HG02973 (cell line): ENCODE data around the gene GNRHR.
"Not testable (repeated sequence)": the region's sequence is repeated elsewhere in the genome, so short reads cannot be mapped to it uniquely, and the experiment has no call there.

Experiments used
- ATAC-seq: cut with Tn5 transposase; IDR thresholded peaks from one replicate; pipeline ENCODE4 v1.9.1; 2021; ENCODE audit warnings: moderate library complexity; ENCODE audit not compliant: unreplicated experiment

The GNRHR gene, protein sequence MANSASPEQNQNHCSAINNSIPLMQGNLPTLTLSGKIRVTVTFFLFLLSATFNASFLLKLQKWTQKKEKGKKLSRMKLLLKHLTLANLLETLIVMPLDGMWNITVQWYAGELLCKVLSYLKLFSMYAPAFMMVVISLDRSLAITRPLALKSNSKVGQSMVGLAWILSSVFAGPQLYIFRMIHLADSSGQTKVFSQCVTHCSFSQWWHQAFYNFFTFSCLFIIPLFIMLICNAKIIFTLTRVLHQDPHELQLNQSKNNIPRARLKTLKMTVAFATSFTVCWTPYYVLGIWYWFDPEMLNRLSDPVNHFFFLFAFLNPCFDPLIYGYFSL

DNA sequence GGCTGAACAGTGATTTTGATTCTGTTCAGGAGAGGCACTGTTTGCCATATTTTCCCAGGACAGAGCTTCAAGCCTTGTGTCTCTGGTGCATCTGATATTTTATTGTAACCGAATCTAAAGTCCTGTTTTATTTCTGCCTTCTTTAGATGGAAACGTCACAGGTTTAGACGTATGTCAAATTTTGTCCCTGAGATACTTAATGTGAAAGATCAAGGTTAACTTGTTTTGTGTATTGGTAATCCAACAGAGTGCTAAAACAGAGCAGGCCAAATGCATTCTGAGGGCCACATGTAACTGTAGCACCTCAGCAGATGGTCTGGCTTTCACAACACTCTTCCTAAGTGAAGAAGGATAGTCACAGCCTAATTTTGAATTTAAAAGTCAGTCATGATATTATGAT is at the start of gene GNRHR:
Gene GNRHR (minus strand): TSS at position 101 of the 400 bp plus-strand sequence. CDS start 53 bp downstream, at position 48.
- ATAC-seq, result no peak

DNA sequence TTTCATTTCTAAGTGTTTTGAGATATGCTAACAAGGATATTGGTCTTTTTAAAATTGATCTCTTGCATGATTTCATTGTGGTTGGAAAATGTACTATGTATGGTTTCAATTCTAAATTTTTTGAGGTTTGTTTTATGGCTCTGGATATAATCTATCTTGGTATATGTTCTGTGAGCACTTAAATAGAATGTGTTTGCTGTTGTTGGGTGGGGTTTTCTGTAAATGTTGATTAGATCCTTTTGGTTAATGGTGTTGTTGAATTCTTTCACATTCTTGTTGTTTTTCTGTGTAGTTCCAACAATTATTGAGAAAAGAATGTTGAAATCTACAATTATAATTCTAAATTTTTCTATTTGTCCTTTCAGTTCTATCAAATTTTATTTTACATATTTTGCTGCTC is 42.6 kb upstream of the GNRHR start:
- no peak for ATAC-seq

DNA sequence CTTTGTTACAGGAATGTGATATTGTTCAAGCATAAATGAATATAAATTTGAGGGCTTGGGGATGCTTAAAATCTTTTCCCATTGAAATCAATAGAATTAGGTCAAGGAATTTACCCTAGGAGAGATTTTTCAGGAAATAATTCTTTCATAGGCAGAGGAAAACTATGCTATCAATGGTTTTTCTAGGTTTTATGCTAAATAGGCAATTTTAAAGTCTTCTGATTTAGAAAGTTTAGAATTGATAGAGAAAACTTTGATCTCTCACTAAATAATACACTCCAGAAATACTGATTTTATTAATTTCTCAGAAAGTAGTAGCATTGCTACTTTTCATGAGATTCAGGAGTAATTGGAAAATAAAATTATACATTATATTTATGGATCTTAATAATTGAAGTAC is 36.5 kb upstream of the GNRHR start:
- ATAC-seq, result no peak

DNA sequence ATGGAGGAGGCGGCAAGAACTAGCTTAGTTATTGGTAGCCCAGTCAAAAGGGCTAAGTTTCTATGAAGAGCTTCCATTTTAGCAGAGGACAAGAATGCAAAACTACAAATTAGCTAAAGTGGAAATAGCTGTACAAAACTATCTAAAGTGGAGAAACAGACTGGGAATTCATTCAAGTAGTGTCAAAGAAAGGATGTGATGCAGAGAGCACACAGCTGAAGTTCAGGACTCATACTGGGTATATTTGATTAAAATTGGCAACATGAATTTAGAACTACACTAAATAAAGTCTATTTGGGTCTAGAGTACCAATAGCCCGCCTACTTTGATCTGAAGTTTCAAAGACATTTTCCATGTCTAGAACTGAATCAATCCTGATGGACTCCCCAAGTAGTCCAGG is 33.1 kb upstream of the GNRHR start:
- no peak for ATAC-seq

DNA sequence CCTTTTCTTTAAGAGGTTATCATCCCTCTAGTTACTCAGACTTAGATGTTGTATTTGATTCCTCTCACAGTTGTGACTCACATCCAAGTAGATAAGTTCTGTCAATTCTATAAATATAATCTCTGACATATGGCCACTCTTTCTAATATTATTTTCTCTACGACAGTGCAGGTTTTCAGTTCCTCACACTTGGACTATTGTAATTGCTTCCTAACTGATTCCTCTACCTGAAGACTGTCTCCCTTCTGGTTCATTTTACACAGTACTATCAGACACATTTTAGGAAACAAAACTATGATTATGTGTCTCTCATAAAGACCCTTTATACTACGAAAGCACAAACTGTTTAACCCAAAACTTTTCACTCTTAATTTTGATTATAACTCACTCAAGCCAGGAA is 31.3 kb upstream of the GNRHR start:
- ATAC-seq, result no peak

DNA sequence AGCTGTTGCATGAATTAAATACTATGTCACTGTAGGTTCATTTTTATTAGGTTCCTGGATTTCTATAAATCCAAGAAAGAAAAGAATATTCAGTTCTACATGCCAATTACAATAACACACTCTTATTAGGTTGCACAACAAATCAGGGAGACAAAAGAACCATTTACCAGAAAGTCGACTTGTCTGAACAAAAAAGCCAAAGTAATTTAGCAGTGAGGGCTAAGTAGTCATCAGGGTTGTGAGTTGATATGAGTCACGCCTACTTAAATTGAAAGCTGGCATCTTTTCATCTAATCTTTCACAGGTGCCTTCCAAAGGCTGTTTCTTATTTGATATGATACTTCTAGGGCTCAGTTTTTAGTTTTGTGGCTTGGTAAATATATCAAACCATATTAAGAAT is 25.4 kb upstream of the GNRHR start:
- ATAC-seq, result no peak

DNA sequence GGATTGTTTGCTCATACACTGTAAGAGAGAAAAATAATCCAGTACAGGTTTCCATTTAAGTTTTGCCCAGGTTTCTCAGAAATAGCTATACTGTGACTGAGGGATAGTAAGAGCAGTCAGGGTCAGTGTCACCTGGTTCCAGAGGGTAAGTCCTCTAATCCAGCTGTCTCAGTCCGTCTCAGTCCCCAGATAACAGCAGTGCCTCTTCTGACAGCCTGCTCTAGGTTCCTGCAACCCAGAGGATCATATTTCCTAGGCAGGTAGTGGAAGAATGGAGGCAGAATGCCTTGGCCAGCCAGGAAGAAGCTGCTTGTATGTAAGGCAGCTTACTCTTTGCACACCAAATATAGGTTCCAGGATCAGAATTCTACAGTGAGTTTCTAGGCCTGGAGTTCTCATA is 22.6 kb upstream of the GNRHR start:
- ATAC-seq, result no peak

DNA sequence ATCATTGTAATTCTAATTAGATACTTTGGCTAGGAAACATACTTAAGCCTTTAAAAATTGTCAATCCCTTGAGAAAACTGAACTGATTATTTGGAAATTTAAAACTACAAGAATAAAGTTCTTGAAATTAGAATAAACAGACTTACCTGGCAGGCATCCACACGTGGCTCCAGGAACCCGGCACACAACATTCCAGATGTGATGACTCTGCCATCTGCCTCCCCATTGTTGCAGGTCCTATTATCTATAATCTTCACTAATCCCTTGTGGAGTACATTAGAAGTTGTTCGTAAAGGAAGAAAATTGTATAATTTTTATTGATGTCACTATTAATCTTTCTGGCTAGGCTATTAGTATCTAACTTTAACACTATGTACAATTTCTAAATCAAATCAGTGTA is 16.2 kb upstream of the GNRHR start:
- ATAC-seq, result no peak

DNA sequence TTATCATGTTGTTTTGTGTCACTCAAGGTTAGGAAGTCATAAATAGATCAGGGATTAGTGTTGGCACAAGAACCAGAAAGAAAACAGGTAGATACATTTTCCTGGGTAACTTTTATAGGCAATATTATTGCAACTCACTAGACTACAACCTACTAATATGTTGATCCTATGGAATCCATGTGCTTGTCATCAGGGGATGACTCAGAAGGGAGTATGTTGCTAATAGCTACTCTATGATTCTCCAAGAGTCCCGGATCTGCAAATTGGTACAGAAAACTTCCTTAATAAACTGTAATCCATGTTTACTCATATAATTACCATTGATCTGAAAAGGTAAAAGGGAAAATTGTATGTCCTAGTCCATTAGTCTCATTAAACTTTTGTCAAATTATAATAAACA is 11.7 kb upstream of the GNRHR start:
- ATAC-seq, result no peak

DNA sequence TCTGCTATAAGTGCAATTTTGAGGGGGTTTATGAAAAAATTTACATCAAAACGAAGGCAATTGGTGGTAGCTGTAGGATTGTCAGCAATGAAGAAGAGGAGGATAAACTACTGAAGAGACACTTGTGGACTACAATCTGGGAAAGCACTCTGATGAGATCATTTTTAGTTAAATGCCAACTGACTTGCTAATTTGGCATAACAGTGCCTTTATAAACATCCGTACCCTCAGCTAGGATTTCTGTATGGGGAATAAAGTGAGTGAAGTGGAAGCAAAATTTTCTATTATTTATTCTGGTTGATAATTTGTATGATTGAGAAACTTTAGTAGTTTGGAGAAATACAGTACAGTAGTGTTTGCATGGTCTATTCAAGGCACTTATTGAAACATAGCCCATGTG is 11.2 kb upstream of the GNRHR start:
- no peak for ATAC-seq

DNA sequence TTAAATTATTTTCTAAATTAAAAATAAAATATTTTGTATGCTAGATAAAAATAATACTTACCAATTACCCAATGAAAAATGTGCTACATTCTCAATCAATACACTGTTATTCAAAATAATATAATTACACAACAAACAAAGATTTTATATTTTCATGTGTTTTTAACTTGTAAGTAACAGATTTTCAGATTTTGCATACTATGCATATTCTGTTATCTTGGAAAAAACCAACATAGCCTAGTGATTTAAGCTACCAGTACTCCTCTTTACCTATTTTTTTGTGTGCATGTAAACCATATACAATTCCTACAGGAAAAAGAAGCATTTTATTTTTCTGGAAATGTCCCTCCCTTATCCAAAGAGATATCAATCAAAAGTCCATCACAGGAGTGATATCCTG is 10.0 kb upstream of the GNRHR start:
- no peak for ATAC-seq

DNA sequence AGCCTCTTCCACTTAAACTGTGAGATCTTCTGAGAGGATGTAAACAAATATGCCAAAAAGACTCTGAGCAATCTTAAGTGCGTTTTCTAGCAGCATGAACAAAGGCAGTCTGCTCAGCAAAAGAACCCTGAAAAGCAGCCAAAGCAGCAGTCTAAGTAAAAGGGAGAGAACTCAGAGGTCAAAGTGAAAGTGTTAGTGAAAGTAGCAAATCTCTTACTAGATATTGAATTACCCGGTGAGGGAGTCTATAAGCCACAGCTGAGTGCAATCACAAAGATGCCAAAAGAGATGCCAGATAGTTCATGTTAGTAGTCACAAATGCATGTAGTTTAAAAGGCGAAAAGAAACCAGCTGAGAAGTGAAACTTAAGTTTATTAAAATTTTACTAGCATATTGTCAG is 7.9 kb upstream of the GNRHR start:
- peak; percentile 99 for ATAC-seq

DNA sequence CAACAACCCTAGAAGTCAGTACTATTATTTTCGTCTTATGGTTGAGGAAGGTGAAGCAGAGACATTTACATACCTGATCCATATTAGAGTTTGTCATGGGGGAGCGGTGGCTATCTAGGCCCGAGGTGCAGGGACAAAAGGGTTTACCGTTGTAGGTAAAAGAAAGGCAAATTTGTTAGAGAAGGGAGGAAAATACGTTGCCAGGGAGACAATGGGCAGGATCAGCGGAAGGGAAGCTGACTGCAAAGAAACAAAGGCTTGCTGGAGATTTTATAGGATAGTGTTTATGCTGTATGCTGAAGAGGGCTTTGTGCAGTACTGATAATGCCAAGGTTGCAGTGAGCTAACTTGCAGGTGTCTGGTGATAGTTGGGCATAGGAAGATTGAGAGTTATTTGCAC is 2.8 kb upstream of the GNRHR start:
- not testable (repeated sequence) for ATAC-seq

DNA sequence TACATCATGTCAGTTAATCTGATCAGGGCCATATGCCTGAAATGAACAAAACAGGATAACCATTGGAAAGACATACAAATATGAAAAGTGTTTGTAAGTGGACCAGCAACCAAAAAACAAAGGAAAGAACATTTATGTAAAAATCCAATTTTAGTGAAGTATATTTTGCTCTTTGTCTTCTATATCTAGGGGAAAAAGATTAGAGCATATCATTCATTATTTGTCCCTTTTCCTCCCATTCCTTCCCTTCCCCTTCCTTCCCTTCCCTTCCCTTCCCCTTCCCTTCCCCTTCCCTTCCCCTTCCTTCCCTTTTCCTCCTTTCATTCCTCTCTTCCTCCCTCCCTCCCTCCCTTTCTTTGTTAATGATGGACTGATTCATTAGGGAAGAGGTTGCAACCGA is 1.8 kb upstream of the GNRHR start:
- ATAC-seq, result no peak

DNA sequence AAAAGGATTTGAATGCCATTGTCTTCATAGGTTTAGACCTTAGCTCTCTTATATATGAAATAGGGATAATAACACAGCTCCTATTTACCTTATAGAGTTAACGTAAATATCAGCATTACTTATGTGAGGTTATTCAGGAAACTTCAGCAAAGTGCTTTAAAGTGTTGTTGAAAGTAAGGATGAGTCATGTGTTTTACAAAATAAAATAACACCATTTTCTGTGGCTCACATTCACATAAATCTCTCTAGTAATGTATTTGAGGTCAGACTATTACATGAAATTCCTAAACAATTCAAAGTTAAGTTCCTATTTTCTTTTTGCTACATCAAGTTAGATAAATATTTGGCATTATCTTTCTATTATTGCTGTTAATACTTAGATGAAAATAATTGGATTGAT is 2.9 kb downstream of the GNRHR start:
- ATAC-seq, result no peak

DNA sequence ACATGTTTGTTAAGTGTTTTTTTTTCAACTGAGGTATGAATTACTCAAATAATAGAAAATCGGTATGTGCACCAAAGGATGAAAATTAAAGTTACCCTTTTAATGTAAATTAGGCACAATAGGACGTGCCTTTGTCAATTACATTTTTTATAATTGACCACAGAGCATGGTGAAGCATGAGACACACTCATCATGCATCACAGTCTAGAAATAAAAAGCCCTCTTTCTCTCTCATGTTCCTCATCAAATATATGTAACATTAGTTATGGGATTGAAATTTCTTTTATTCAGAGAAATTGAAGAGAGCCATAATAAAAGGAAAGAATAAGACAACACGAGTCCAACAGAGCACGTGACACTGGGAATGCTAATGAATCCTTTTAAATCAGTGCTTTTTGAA is 3.5 kb downstream of the GNRHR start:
- ATAC-seq, result no peak

DNA sequence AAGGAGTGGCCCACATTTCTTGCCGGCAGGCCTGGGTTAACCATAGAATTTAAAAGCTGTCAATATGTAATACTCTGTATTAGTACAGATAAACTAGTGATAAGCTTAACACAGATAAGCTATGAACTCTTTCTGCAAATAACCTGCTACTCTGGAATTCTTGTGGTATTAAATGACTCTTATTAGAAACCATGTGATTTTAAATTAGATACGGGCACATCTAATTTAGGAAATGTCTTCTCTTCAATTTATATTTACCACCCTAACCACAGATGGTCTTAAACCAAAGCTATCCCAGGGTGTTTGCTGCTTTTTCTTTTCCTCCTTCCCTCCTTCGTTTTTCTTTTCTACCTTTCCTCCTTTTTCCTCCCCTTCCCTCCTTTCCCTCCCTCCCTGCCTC is 4.9 kb downstream of the GNRHR start:
- ATAC-seq, result no peak

DNA sequence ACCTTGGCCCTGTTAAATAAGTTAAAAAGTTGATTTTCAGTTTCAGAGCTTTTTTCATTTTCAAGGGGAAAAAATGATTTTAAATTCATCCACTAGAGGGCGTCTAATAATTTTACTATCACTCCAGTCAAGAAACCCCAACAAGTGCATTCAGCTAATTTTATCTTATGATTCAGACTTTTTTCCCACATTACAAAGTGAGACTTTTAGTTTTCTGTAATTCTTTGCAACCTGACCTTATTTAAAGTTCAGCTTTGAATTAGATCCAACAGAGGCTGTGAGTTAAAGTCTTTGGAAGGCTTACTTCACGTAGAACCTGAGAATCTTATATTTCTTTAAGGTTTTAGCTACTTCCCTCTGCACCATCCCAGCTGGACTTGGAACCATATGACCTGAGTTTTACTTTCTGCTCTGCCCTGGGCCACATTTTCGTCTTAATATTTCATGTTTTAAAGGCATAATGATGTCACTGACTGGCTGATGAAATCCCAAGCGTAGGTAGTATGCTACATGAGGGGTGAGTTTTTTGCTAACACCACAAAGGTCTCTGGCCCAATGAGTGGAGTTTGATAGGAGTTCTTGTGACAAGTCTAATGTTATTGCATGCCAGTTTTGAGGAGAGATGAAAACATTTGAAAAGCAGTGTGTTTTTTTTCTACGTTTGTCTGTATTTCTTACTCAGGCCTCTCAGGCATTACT is 7.2 kb downstream of the GNRHR start:
- ATAC-seq, result no peak

DNA sequence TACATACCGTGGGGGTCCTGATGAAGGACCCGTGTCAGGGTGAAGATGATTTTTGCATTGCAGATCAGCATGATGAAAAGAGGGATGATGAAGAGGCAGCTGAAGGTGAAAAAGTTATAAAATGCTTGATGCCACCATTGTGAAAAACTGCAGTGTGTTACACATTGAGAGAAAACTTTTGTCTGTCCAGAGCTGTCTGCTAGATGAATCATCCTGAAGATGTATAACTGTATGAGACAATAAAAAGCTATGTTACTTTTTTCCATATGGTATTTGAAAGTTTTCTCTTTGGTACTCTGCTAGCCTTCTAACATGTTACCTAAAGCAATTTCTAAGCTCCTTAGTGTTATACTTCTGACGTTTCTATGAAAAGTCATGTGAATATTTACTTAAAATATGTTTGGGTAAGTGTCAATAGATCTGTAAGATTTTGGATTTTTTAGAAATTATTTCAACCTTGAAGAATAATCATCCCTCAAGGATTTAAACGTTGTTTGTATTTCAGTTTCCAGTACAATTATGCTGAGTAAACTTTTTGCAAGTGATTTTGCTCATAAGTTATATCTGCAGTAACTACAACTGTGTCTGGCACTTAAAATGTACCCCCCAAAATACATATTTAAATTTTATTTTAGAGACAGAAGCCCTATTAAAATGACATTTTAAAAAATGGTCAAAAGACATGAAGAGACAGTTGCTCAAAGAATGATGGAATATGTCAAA is 9.5 kb downstream of the GNRHR start:
- no peak for ATAC-seq

DNA sequence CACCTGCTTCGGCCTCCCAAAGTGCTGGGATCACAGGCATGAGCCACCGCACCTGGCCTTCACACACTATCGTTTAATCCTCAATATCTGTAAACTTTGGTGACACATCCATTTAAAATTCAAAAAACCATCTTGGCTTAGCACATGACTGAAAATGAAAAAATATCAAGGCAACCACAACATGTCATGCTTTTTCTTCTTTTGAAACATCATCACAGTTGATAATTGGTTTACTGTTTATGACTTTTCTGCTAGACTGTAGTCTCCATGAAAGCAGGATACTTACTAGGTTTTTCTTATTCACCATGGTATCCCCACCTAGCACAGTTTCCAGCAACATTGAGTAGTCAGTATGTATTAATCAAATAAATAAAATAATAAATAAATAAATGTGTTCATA is 11.0 kb downstream of the GNRHR start:
- ATAC-seq, result no peak

DNA sequence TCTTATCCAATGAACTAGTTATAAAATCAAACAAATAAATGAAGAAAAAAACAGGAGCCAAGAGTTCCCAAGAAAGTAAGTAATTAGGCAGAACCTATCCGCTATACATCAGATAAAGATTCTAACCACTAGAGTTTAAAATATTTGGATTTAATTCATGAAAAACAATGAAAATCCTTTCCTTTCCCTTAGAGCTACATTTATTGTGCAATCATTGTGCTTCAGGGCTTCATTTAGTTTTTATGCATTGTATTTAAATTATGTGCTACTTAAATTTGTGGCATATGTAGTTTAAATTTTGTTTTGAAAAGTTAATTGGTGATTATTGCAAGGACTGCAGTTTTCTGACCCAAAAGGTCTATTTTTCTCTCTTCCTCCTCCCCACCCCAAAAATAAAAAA is 17.9 kb downstream of the GNRHR start:
- no peak for ATAC-seq

DNA sequence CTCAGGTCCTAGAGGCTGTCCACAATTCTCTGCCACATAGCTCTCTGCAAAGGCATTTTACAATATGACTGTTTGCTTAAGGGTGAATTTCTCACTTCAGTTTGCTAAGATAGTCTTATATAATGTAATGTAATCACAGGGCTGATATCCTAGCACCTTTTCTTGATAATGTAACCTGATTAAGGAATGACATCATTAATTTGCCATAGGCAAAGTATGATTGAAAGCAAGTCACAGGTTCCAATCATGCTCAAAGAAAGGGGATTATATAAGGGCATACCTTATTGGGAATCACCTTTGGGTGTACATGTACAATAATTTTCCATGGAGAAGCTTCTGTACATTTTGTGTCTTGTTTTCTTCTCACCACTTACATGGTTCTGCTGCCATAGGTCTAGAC is 18.9 kb downstream of the GNRHR start:
- ATAC-seq, result no peak
